ENCODE measurements around the gene CLIP4. TPM values are rescaled to one million over a fixed set of nuclear protein-coding genes. Genes with fewer than 3 reads are reported as not detected.

Gene CLIP4
- total and polyA plus RNA-seq, 10 of the 15 experiments (the other 5 are each of a cell fraction or from before 2014, with no cell fraction given) = 5.5 to 34.9 (median 16.8) TPM

DNA sequence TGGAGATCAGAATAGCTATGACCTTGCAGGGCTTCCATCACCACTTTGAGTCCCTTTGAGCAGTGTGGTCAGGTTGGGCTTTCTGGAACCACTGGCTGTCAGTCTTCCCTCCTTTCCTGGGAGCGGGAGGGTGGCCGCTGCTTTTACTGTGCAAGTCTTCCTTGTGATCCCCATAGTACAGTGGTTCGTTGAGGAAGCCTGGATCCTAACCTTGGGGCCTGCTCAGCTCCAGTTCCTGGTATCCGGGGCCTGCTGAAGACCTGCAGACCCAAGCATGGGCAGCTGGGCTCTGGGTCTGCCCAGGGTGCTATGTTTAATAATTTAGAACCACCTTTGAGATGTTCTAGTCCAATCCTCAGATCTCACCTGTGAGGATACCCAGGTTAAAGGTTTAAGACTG, 104.2 kb downstream of the CLIP4 start (continued):
- TF ChIP-seq TARDBP (IDR thresholded peaks at IDR 0.05; ENCODE audit: borderline replicate concordance) = no peak
- TF ChIP-seq NBN (IDR thresholded peaks at IDR 0.05) = no peak
- TF ChIP-seq, protein P1, sequence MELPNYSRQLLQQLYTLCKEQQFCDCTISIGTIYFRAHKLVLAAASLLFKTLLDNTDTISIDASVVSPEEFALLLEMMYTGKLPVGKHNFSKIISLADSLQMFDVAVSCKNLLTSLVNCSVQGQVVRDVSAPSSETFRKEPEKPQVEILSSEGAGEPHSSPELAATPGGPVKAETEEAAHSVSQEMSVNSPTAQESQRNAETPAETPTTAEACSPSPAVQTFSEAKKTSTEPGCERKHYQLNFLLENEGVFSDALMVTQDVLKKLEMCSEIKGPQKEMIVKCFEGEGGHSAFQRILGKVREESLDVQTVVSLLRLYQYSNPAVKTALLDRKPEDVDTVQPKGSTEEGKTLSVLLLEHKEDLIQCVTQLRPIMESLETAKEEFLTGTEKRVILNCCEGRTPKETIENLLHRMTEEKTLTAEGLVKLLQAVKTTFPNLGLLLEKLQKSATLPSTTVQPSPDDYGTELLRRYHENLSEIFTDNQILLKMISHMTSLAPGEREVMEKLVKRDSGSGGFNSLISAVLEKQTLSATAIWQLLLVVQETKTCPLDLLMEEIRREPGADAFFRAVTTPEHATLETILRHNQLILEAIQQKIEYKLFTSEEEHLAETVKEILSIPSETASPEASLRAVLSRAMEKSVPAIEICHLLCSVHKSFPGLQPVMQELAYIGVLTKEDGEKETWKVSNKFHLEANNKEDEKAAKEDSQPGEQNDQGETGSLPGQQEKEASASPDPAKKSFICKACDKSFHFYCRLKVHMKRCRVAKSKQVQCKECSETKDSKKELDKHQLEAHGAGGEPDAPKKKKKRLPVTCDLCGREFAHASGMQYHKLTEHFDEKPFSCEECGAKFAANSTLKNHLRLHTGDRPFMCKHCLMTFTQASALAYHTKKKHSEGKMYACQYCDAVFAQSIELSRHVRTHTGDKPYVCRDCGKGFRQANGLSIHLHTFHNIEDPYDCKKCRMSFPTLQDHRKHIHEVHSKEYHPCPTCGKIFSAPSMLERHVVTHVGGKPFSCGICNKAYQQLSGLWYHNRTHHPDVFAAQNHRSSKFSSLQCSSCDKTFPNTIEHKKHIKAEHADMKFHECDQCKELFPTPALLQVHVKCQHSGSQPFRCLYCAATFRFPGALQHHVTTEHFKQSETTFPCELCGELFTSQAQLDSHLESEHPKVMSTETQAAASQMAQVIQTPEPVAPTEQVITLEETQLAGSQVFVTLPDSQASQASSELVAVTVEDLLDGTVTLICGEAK (IDR thresholded peaks at IDR 0.05; ENCODE audit: borderline replicate concordance) = no peak
- TF ChIP-seq, protein P2, sequence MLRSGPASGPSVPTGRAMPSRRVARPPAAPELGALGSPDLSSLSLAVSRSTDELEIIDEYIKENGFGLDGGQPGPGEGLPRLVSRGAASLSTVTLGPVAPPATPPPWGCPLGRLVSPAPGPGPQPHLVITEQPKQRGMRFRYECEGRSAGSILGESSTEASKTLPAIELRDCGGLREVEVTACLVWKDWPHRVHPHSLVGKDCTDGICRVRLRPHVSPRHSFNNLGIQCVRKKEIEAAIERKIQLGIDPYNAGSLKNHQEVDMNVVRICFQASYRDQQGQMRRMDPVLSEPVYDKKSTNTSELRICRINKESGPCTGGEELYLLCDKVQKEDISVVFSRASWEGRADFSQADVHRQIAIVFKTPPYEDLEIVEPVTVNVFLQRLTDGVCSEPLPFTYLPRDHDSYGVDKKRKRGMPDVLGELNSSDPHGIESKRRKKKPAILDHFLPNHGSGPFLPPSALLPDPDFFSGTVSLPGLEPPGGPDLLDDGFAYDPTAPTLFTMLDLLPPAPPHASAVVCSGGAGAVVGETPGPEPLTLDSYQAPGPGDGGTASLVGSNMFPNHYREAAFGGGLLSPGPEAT (IDR thresholded peaks at IDR 0.05; ENCODE audit: low read depth) = no peak
- TF ChIP-seq SP1 (IDR thresholded peaks at IDR 0.05; ENCODE audit: low read depth, low read length) = no peak
- no peak for TF ChIP-seq BRCA1 (IDR thresholded peaks at IDR 0.05; ENCODE audit: low read depth, low read length)
- no peak for TF ChIP-seq NFYB (IDR thresholded peaks at IDR 0.05; ENCODE audit: insufficient read depth, low read depth, low read length)
- TF ChIP-seq CREB1 (IDR thresholded peaks at IDR 0.05; ENCODE audit: low read depth) = no peak
- TF ChIP-seq POLR2AphosphoS5 (IDR thresholded peaks at IDR 0.05; ENCODE audit: low read length) = no peak
- TF ChIP-seq IRF4 (IDR thresholded peaks at IDR 0.05; ENCODE audit: low read depth, low read length) = no peak

Data from GM12878 (cell line).